Heart left ventricle (tissue), 16 donors: ENCODE data around the gene CACNA1E. TPM values are rescaled to one million over a fixed set of nuclear protein-coding genes. Genes with fewer than 3 reads are reported as not detected.

Experiments
- ATAC-seq, 4 donors: fragments of 200-7000 bp; cut with Tn5 transposase; one replicate each; pipeline ENCODE4 v1.9.1; 2020 to 2022; ENCODE audit warnings: moderate library complexity in 4 of 4, mild to moderate bottlenecking in 3 of 4, moderate number of reproducible peaks in 1 of 4
- DNase-seq, 5 donors: peaks; one replicate each; pipeline ENCODE4 v3.0.0-alpha.2; 2020
- H3K27ac ChIP-seq, 12 donors: fragments of 200-600 bp; sonication (generic) in 4 of 12; one replicate each; pipeline versions ENCODE4 v1.5.0 to v1.8.0; 2016 to 2022; ENCODE audit warnings: mild to moderate bottlenecking in 2 of 12
- H3K27me3 ChIP-seq, 9 donors: fragments of 200-600 bp; sonication (generic) in 2 of 9; one replicate each; pipeline versions ENCODE4 v1.5.1 to v1.8.0; 2016 to 2022; ENCODE audit warnings: mild to moderate bottlenecking in 3 of 9
- H3K36me3 ChIP-seq, 9 donors: fragments of 200-600 bp; sonication (generic) in 2 of 9; one replicate each; pipeline versions ENCODE4 v1.5.0 to v1.8.0; 2018 to 2022; ENCODE audit warnings: mild to moderate bottlenecking in 2 of 9
- H3K4me1 ChIP-seq, 12 donors: fragments of 200-600 bp; sonication (generic) in 4 of 12; one replicate each; pipeline versions ENCODE4 v1.5.0 to v1.8.0; 2016 to 2022; ENCODE audit warnings: mild to moderate bottlenecking in 3 of 12
- H3K4me3 ChIP-seq, 12 donors: fragments of 200-600 bp; sonication (generic) in 4 of 12; one replicate each; pipeline versions ENCODE4 v1.5.0 to v1.8.0; 2017 to 2022; ENCODE audit warnings: mild to moderate bottlenecking in 9 of 12, moderate library complexity in 4 of 12
- H3K9me3 ChIP-seq, 12 donors: fragments of 200-600 bp; sonication (generic) in 4 of 12; one replicate each; pipeline versions ENCODE4 v1.5.0 to v1.8.0; 2016 to 2022; ENCODE audit warnings: mild to moderate bottlenecking in 1 of 12
- CTCF ChIP-seq, 12 donors: fragments of 200-600 bp; sonication (generic) in 4 of 12; IDR thresholded peaks; one replicate each; pipeline versions ENCODE4 v1.5.0 to v1.8.0; 2018 to 2022; ENCODE audit warnings: antibody characterized with exemption in 12 of 12, mild to moderate bottlenecking in 5 of 12
- POLR2A ChIP-seq, 2 donors: fragments of 450-650 bp; IDR thresholded peaks; one replicate each; pipeline ENCODE4 v1.6.1; 2017; ENCODE audit warnings: antibody characterized with exemption in 2 of 2, mild to moderate bottlenecking in 2 of 2, moderate library complexity in 2 of 2
- WGBS, 4 donors: extraction: QIAGEN DNeasy Blood & Tissue Kit in 2 of 4; methylation state at CpG; one replicate each; pipeline versions ENCODE4 v1.1.5 to v1.1.7; 2013 to 2018; 5-methylcytosine and 5-hydroxymethylcytosine counted together
- intact Hi-C, 10 donors: fragments of 100-400 bp; cut with DNase I; formaldehyde crosslinking; loops; one replicate each; pipeline versions ENCODE4 v1.11.1 to v1.14.2; 2022
- polyA plus RNA-seq, 2 donors: library from polyadenylated mRNA; stranded (reverse); fragments of 200-250 nt; gene quantifications; one replicate each; pipeline ENCODE4 v1.2.3, GENCODE V29; 2013
- total RNA-seq, 9 donors: library from RNA; depleted of rRNA in 2 of 9; stranded (reverse); fragments of >200 nt in 2 of 9; fragmentation: NEBNext Ultra II Directional in 3 of 9; extraction: Animal tissue kit (Norgen Biotek cat#: 25700) in 3 of 9; gene quantifications; one replicate each; pipeline versions ENCODE4 v1.1.0 to v1.2.4, GENCODE V29; 2016 to 2023
- donor health status: ischemic (EF 13 %, LVEDD 7.1; RV severe dilation, severe dysfunction).
- donor health status: healthy with polysubstance abuse.
- donor health status: DM: no; HTN: yes; CAD: no.
- donor health status: DM: no; HTN: no; CAD: no.
- donor health status: ischemic (EF 25% LVEDD 6.9; RV normal size, moderate dysfunction).
- donor health status: ischemic (EF 25% LVEDD 5.7; RV mildly dilated, moderate dysfunction).
- donor health status: healthy.
- donor health status: DM: yes; HTN: yes; CAD: no.
- donor health status: ischemic (EF 35%, LVEDD 5.7; RV mildly dilated, moderate dysfunction).
- donor health status: nonischemic (EF 11% LVEDD 7.7; RV severe dilation, severe dysfunction).
- donor health status: DM: yes; HTN: yes; CAD: no.
- donor health status: PGD.
- donor health status: ischemic (EF 29% LVEDD 5.4; RV normal size, mild dysfunction).
- donor health status: nonischemic (EF 23%, LVEDD 6.1; RV moderate dilation, normal function).

CACNA1E gene
- total and polyA plus RNA-seq, 11 donors: 0.02 to 1.9 (median 0.10) TPM

- Histone ChIP-seq H3K4me1 (no peaks in the 10 kb centered on the region), H3K36me3 (no peaks in the 10 kb centered on the region), H3K27ac (no peak overlapping the region), H3K4me3 (no peak overlapping the region), H3K9me3 (no peaks in the 10 kb centered on the region), H3K27me3 (peaks cover 0 to 37% (median 3%) of the 10 kb centered on the region in 9 donors)
- intact Hi-C loops: no loop called here
- 0 to 24% (median 2%) methylated on average over 1 of the region's 1 CpG for WGBS, 4 donors
- TF ChIP-seq CTCF (IDR thresholded peaks at IDR 0.05) (no peak), POLR2A (IDR thresholded peaks at IDR 0.05) (no peak)
- no peak for DNase-seq
- ATAC-seq: no peak
These were observed 75.8 kb downstream of the CACNA1E start for GRCh38 chr1:181559142-181559541.

- Histone ChIP-seq H3K4me1 (no peaks in the 10 kb centered on the region), H3K27me3 (peaks cover 0 to 10% (median 0%) of the 10 kb centered on the region in 9 donors), H3K36me3 (no peaks in the 10 kb centered on the region), H3K4me3 (no peak overlapping the region), H3K9me3 (no peaks in the 10 kb centered on the region), H3K27ac (no peak overlapping the region)
- intact Hi-C loops: no loop called here
- no peak for DNase-seq
- TF ChIP-seq CTCF (IDR thresholded peaks at IDR 0.05): no peak
- no peak for TF ChIP-seq POLR2A (IDR thresholded peaks at IDR 0.05)
- no peak for ATAC-seq
- WGBS, 4 donors: 83 to 90% (median 88%) methylated on average over 4 of the region's 4 CpGs
These were observed 79.1 kb downstream of the CACNA1E start for GRCh38 chr1:181562395-181562794.

- intact Hi-C loops: no loop called here
- H3K27me3 ChIP-seq: peaks cover 0 to 17% (median 0%) of the 10 kb centered on the region in 9 donors
- DNase-seq: no peak
- no peaks in the 10 kb centered on the region for H3K4me1 ChIP-seq
- no peak overlapping the region for H3K27ac ChIP-seq
- no peak overlapping the region for H3K4me3 ChIP-seq
- WGBS, 4 donors: 74 to 78% (median 77%) methylated on average over 4 of the region's 4 CpGs
- TF ChIP-seq POLR2A (IDR thresholded peaks at IDR 0.05) (no peak), CTCF (IDR thresholded peaks at IDR 0.05) (no peak)
- ATAC-seq: no peak
- no peaks in the 10 kb centered on the region for H3K9me3 ChIP-seq
- no peaks in the 10 kb centered on the region for H3K36me3 ChIP-seq
These were observed 85.4 kb downstream of the CACNA1E start for GRCh38 chr1:181568736-181569135.

GRCh38 chr1:181577475-181577874 is 94.2 kb downstream of the CACNA1E start:
- Histone ChIP-seq H3K36me3 (no peaks in the 10 kb centered on the region), H3K27me3 (peaks cover 0 to 2% (median 0%) of the 10 kb centered on the region in 9 donors), H3K27ac (no peak overlapping the region), H3K4me3 (no peak overlapping the region), H3K9me3 (no peaks in the 10 kb centered on the region), H3K4me1 (no peaks in the 10 kb centered on the region)
- WGBS, 4 donors: 78 to 88% (median 86%) methylated on average over 8 of the region's 8 CpGs
- intact Hi-C loops: no loop called here
- no peak for TF ChIP-seq CTCF (IDR thresholded peaks at IDR 0.05)
- TF ChIP-seq POLR2A (IDR thresholded peaks at IDR 0.05): no peak
- DNase-seq: no peak
- ATAC-seq: no peak
